HCT116 (cell line): ENCODE measurements around the gene FBXL7.

Experiments
- CBX3 ChIP-seq: IDR thresholded peaks from 2 replicates; pipeline ENCODE4 v1.6.1; 2012; ENCODE audit warnings: low read depth
- EGR1 ChIP-seq: IDR thresholded peaks from 2 replicates; pipeline ENCODE4 v1.6.1; 2012; ENCODE audit warnings: low read depth
- JUND ChIP-seq: IDR thresholded peaks from 2 replicates; pipeline ENCODE4 v1.6.1; 2012
- MAX ChIP-seq: IDR thresholded peaks from 2 replicates; pipeline ENCODE4 v1.6.1; 2012
- POLR2A ChIP-seq: IDR thresholded peaks from 2 replicates; pipeline ENCODE4 v1.7.0; 2011; ENCODE audit warnings: borderline replicate concordance; ENCODE audit not compliant: insufficient read depth, insufficient read length; ENCODE audit errors: extremely low read depth
- RAD21 ChIP-seq: IDR thresholded peaks from 2 replicates; pipeline ENCODE4 v1.6.1; 2012; ENCODE audit warnings: low read depth, mild to moderate bottlenecking
- REST ChIP-seq: IDR thresholded peaks from 2 replicates; pipeline ENCODE4 v1.6.1; 2012; ENCODE audit warnings: low read depth
- SIN3A ChIP-seq: IDR thresholded peaks from 2 replicates; pipeline ENCODE4 v1.6.1; 2012; ENCODE audit warnings: low read depth
- YY1 ChIP-seq: IDR thresholded peaks from 2 replicates; pipeline ENCODE4 v1.6.1; 2011; ENCODE audit warnings: low read length, low read depth, moderate library complexity, mild to moderate bottlenecking; ENCODE audit not compliant: insufficient replicate concordance; ENCODE audit errors: extremely low read depth
- TF ChIP-seq, protein P1 (sequence below), 3 experiments: fragments of 200-600 bp in 1 of 3; sonication (generic) in 1 of 3; IDR thresholded peaks in 2 of 3; conservative IDR thresholded peaks in 1 of 3; 2 replicates each; pipeline ENCODE4 v1.5.1; 2012 to 2017; ENCODE audit warnings: low read depth in 2 of 3, low read length in 2 of 3, antibody characterized with exemption in 1 of 3, borderline replicate concordance in 1 of 3, control low read depth in 1 of 3, mild to moderate bottlenecking in 1 of 3, mixed read lengths in 1 of 3, mixed run types in 1 of 3, moderate library complexity in 1 of 3; ENCODE audit not compliant: insufficient read depth in 1 of 3

DNA sequence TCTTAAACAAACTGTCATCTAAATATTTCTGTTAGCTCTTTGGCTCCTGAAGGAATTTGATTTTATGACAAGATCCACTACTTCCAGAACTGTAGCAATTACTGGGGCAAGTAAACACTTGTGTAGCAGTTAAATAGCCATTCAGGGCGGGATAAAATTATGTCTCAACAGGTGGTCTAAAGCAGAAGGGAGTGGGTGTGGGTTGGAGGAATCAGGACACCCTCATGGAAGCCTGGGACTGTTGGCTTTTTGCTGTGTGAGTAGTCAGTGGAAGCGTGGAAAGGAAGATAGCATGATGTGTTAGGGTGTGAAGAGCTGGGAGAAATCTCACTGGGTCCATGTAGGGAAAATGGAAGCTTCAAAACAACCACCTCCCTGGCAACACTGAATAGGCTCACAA, 127.1 kb downstream of the FBXL7 start:
- TF ChIP-seq, protein P1, sequence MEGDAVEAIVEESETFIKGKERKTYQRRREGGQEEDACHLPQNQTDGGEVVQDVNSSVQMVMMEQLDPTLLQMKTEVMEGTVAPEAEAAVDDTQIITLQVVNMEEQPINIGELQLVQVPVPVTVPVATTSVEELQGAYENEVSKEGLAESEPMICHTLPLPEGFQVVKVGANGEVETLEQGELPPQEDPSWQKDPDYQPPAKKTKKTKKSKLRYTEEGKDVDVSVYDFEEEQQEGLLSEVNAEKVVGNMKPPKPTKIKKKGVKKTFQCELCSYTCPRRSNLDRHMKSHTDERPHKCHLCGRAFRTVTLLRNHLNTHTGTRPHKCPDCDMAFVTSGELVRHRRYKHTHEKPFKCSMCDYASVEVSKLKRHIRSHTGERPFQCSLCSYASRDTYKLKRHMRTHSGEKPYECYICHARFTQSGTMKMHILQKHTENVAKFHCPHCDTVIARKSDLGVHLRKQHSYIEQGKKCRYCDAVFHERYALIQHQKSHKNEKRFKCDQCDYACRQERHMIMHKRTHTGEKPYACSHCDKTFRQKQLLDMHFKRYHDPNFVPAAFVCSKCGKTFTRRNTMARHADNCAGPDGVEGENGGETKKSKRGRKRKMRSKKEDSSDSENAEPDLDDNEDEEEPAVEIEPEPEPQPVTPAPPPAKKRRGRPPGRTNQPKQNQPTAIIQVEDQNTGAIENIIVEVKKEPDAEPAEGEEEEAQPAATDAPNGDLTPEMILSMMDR (IDR thresholded peaks at IDR 0.05 in 2 of 3, conservative IDR thresholded peaks at IDR 0.05 in 1 of 3; ENCODE audit: borderline replicate concordance in 1 of 3, insufficient read depth in 1 of 3, low read depth in 2 of 3, low read length in 2 of 3): no peak
- TF ChIP-seq EGR1: no peak
- no peak for TF ChIP-seq REST
- TF ChIP-seq YY1: no peak
- no peak for TF ChIP-seq MAX
- TF ChIP-seq SIN3A: no peak
- no peak for TF ChIP-seq JUND
- no peak for TF ChIP-seq RAD21
- TF ChIP-seq CBX3: no peak
- no peak for TF ChIP-seq POLR2A
